HT-29 (cell line): Measurements from ENCODE around the gene NDOR1. TPM values are rescaled to one million over a fixed set of nuclear protein-coding genes. Genes with fewer than 3 reads are reported as not detected.

ENCODE experiments used
- DNase-seq: peaks from one replicate; pipeline ENCODE4 v3.0.0-alpha.2; 2015; ENCODE audit warnings: low spot score
- small RNA-seq: library from RNA; depleted of rRNA; stranded (forward); fragments of <200 nt; gene quantifications from one replicate; pipeline ENCODE3, GENCODE V24; 2014
- total RNA-seq: library from RNA; depleted of rRNA; stranded (reverse); fragments of >200 nt; shearing (Covaris generic); gene quantifications from 2 replicates; pipeline ENCODE4 v1.2.3, GENCODE V29; 2014; rRNA removed

Gene NDOR1
- total RNA-seq, 1 experiment from 2014 or later, result 23.9 TPM

GRCh38 chr9:137256362-137256761 lies 50.9 kb downstream of the NDOR1 start:
- DNase-seq, result no peak

- DNase-seq, result no peak
Observed at GRCh38 chr9:137256856-137257255, 51.4 kb downstream of the NDOR1 start.

- peak; percentile 41 for DNase-seq
Observed at GRCh38 chr9:137262173-137262908, 56.8 kb downstream of the NDOR1 start.

GRCh38 chr9:137262909-137263285 lies 57.4 kb downstream of the NDOR1 start:
- DNase-seq, result no peak

DNA sequence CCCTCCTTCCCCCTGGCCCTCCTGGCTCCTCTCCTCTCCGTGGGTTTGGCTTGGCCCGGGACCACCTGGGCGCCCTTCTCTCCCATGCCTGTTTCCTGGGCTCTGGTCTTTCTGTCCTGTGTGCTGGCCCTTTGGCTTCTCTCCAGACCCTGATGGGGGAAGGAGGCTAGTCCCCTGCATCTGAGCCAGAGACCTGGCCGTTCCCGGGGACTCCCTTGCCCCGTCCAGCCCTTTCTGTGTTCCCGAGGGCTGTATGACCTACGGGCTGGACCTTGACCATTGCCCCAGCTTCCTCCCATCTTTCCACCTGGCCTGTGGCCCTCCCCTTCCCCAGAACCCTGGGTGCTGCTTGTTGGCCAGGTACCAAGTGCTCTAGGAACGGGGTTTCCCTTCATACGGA lies 58.0 kb downstream of the NDOR1 start:
- no peak for DNase-seq

DNA sequence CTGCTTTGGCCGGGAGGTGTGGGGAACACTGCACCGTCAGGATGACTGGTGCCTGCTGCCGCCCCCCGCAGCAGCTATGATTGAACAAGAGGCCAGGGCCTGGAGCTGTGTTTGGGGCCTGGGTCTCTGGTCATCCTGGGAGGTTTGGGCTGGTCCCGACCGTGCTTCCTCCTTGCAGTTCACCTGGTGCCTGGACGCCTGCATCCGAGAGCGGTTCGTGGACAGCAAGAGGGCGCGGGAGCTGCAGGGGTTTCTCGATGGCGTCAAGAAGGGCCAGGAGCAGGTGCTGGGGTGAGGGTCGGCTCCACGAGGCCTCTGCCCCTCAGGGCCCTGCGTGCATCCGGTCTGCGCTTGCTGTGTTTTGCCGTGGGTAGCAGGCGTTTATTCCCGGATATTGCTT lies 58.6 kb downstream of the NDOR1 start:
- DNase-seq, result no peak

DNA sequence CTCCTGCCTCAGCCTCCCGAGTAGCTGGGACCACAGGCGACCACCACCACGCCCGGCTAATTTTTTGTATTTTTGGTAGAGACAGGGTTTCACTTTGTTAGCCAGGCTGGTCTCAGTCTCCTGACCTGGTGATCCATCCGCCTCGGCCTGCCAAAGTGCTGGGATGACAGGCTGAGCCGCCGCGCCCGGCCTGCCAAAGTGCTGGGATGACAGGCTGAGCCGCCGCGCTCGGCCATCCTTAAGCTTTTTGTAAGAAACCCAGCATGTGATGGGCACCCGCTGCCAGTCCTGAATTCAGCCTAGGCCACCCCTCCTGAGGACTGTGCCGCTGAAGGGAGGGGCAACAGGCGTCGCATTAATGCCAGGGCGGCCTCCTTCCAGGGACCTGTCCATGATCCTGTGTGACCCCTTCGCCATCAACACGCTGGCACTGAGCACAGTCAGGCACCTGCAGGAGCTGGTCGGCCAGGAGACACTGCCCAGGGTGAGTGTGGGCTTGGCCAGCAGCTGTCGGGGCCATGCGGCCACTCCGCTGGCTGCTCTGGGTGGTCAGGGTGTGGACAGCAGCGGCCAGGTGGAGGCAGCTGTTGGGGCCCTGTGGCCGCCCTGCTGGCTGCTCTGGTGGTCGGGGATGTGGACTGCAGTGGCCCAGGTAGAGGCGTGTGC lies 60.1 kb downstream of the NDOR1 start:
- DNase-seq, result no peak

GRCh38 chr9:137266162-137266527 lies 60.6 kb downstream of the NDOR1 start:
- DNase-seq, result no peak

Small RNA genes lying within 50 kb of the gene (small RNA-seq; reads per million reads assigned to genes)
- not detected for gene MIR3621

Other genes starting within 250 kb of the NDOR1 start
- not detected in 2 replicates for gene PTGDS, start 228.2 kb upstream of the NDOR1 start, total RNA-seq
- not detected in 2 replicates for gene LCNL1, start 222.7 kb upstream of the NDOR1 start, total RNA-seq
- 169 and 179 TPM in 2 replicates for gene PAXX, start 213.3 kb upstream of the NDOR1 start, total RNA-seq
- 17.0 and 24.1 TPM in 2 replicates for gene CLIC3, start 209.1 kb upstream of the NDOR1 start, total RNA-seq
- 92.6 and 99.9 TPM in 2 replicates for gene ABCA2, start 177.5 kb upstream of the NDOR1 start, total RNA-seq
- gene FUT7, start 173.6 kb upstream of the NDOR1 start, total RNA-seq, result 0.36 and 0.42 TPM in 2 replicates
- 59.9 and 84.3 TPM in 2 replicates for gene NPDC1, start 159.5 kb upstream of the NDOR1 start, total RNA-seq
- gene ENTPD2, start 151.6 kb upstream of the NDOR1 start, total RNA-seq, result 2.5 and 2.7 TPM in 2 replicates
- 217 and 239 TPM in 2 replicates for gene SAPCD2, start 135.1 kb upstream of the NDOR1 start, total RNA-seq
- 3.7 and 5.3 TPM in 2 replicates for gene UAP1L1, start 128.2 kb upstream of the NDOR1 start, total RNA-seq
- 82.2 and 104 TPM in 2 replicates for gene MAN1B1, start 118.7 kb upstream of the NDOR1 start, total RNA-seq
- gene DPP7, start 91.0 kb upstream of the NDOR1 start, total RNA-seq, result 290 and 324 TPM in 2 replicates
- 0.39 and 3.0 TPM in 2 replicates for gene GRIN1, start 66.5 kb upstream of the NDOR1 start, total RNA-seq
- gene LRRC26, start 35.6 kb upstream of the NDOR1 start, total RNA-seq, result 0.43 and 0.44 TPM in 2 replicates
- not detected in 2 replicates for gene TMEM210, start 33.6 kb upstream of the NDOR1 start, total RNA-seq
- gene ANAPC2, start 17.1 kb upstream of the NDOR1 start, total RNA-seq, result 60.6 and 64.0 TPM in 2 replicates
- gene SSNA1, start 17.0 kb upstream of the NDOR1 start, total RNA-seq, result 184 and 208 TPM in 2 replicates
- 63.1 and 66.3 TPM in 2 replicates for gene TPRN, start 5.0 kb upstream of the NDOR1 start, total RNA-seq
- 44.7 and 51.5 TPM in 2 replicates for gene TMEM203, start 52 bp upstream of the NDOR1 start, total RNA-seq
- gene RNF208, start 16.5 kb downstream of the NDOR1 start, total RNA-seq, result 0.55 and 1.7 TPM in 2 replicates
- gene CYSRT1, start 19.5 kb downstream of the NDOR1 start, total RNA-seq, result 1.6 and 2.4 TPM in 2 replicates
- gene RNF224, start 21.8 kb downstream of the NDOR1 start, total RNA-seq, result 0.38 TPM in 1 of 2 replicates, not detected in the other
- 0.15 TPM in 1 of 2 replicates, not detected in the other for gene SLC34A3, start 25.2 kb downstream of the NDOR1 start, total RNA-seq
- gene TUBB4B, start 35.6 kb downstream of the NDOR1 start, total RNA-seq, result 607 and 627 TPM in 2 replicates
- gene STPG3, start 45.6 kb downstream of the NDOR1 start, total RNA-seq, result not detected in 2 replicates
- 111 and 115 TPM in 2 replicates for gene NELFB, start 49.6 kb downstream of the NDOR1 start, total RNA-seq
- gene TOR4A, start 72.0 kb downstream of the NDOR1 start, total RNA-seq, result 210 and 226 TPM in 2 replicates
- gene NRARP, start 96.6 kb downstream of the NDOR1 start, total RNA-seq, result 107 and 116 TPM in 2 replicates
- gene EXD3, start 217.5 kb downstream of the NDOR1 start, total RNA-seq, result 7.6 and 14.1 TPM in 2 replicates
- gene NOXA1, start 217.7 kb downstream of the NDOR1 start, total RNA-seq, result 1.5 and 3.7 TPM in 2 replicates
- 0.76 and 1.3 TPM in 2 replicates for gene ENTPD8, start 235.7 kb downstream of the NDOR1 start, total RNA-seq